Cardiac fibroblast (primary cell): Measurements from ENCODE around the gene CNPY2.
A peak's percentile ranks its signal among the peaks of the same experiment; 100 is the strongest.

Experiments
- DNase-seq, 2 donors: peaks; one replicate each; pipeline versions ENCODE4 v3.0.0 to v3.0.0-alpha.2; 2010; ENCODE audit warnings: low read depth in 2 of 2
- H3K4me3 ChIP-seq, 2 donors: replicated peaks in 1 of 2; 1 replicate in 1 of 2; 2 replicates in 1 of 2; pipeline ENCODE4 v1.5.1; 2011; ENCODE audit warnings: low read depth in 2 of 2, low read length in 2 of 2, mild to moderate bottlenecking in 2 of 2, moderate library complexity in 1 of 2
- CTCF ChIP-seq: IDR thresholded peaks from one replicate; pipeline ENCODE4 v1.5.1; 2011; ENCODE audit warnings: low read depth, mild to moderate bottlenecking, low read length, inconsistent platforms

The CNPY2 gene

GRCh38 chr12:56304872-56305590 lies 10.8 kb downstream of the CNPY2 start:
- no peak overlapping the region for H3K4me3 ChIP-seq
- TF ChIP-seq CTCF, result no peak
- DNase-seq, result no peak

DNA sequence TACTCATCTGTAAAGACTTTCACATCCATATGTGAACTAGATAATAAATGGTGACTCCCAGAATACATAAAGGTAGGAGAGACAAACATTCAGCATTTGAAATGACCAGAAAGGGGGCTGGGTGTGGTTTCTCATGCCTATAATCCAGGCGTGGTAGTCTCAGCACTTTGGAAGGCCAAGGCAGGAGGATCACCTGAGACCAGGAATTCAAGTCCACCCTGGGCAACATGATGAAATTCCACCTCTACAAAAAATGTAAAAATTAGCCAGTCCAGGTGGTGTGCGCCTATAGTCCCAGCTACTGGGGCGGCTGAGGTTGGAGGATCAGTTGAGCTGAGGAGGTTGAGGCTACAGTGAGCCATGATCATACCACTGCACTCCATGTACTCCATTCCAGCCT lies 11.5 kb downstream of the CNPY2 start:
- TF ChIP-seq CTCF, result no peak
- no peak for DNase-seq

GRCh38 chr12:56300644-56301464 lies 14.9 kb downstream of the CNPY2 start:
- H3K4me3 ChIP-seq, result peak overlapping the region; percentile 73 to 89
- TF ChIP-seq CTCF, result no peak
- peak in 1 of 2 donors; percentile 6 for DNase-seq

More for the DNA sequence above, 11.5 kb downstream of the CNPY2 start:
- no peak overlapping the region for H3K4me3 ChIP-seq

- H3K4me3 ChIP-seq, result peak within 1 kb of the TSS; percentile 73 to 89
- no peak for TF ChIP-seq CTCF
- peak; percentile 98 for DNase-seq
Measured at GRCh38 chr12:56299853-56300643, 15.7 kb downstream of the CNPY2 start, which contains the start of gene CS. TSS of gene CS (minus strand) at chr12:56300330. CDS start at chr12:56300201, 129 bp downstream.

GRCh38 chr12:56299308-56299852 lies 16.4 kb downstream of the CNPY2 start:
- H3K4me3 ChIP-seq, result peak overlapping the region; percentile 73 to 89
- peak in 1 of 2 donors; percentile 33 for DNase-seq
- no peak for TF ChIP-seq CTCF

DNA sequence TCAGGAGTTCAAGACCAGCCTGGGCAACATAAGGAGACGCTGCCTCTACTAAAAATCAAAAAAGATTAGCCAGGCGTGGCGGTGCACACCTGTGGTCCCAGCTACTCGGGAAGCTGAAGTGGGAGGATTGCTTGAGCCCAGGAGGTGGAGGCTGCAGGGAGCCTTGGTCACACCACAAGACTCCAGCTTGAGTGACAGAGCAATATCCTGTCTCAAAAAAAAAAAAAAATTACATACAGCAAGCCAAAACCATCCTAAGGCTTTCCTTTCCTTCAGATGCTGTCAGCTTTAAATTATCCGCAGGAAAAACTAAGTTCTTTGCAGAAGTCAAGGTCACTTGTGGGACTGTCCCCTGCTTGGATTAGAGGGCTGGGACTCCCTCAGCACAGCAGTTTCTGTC lies 17.0 kb downstream of the CNPY2 start:
- no peak for TF ChIP-seq CTCF
- no peak for DNase-seq
- peak overlapping the region; percentile 73 to 89 for H3K4me3 ChIP-seq
